Measurements from ENCODE around the gene SFTPA2.

SFTPA2 gene

DNA sequence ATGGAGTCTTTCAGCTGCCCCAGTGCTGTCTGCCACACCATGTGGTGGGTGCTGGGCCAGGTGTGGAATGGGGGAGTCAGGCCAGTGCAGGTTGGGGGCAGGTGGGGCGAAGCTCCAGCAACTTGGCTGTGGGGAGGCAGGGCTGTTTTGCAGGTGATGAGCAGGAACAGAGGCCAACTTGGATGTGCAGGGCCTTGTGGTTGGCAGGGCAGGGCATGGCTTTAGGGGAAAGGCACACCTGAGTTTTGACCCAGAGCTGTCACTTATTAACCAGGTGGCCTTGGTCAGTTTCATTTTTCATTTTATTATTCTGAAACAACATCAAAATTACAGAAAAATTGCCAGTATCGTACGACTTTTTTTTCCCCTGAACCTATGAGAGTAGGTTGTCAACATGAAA lies 1.1 kb upstream of the SFTPA2 start:
- TF ChIP-seq, protein P1, sequence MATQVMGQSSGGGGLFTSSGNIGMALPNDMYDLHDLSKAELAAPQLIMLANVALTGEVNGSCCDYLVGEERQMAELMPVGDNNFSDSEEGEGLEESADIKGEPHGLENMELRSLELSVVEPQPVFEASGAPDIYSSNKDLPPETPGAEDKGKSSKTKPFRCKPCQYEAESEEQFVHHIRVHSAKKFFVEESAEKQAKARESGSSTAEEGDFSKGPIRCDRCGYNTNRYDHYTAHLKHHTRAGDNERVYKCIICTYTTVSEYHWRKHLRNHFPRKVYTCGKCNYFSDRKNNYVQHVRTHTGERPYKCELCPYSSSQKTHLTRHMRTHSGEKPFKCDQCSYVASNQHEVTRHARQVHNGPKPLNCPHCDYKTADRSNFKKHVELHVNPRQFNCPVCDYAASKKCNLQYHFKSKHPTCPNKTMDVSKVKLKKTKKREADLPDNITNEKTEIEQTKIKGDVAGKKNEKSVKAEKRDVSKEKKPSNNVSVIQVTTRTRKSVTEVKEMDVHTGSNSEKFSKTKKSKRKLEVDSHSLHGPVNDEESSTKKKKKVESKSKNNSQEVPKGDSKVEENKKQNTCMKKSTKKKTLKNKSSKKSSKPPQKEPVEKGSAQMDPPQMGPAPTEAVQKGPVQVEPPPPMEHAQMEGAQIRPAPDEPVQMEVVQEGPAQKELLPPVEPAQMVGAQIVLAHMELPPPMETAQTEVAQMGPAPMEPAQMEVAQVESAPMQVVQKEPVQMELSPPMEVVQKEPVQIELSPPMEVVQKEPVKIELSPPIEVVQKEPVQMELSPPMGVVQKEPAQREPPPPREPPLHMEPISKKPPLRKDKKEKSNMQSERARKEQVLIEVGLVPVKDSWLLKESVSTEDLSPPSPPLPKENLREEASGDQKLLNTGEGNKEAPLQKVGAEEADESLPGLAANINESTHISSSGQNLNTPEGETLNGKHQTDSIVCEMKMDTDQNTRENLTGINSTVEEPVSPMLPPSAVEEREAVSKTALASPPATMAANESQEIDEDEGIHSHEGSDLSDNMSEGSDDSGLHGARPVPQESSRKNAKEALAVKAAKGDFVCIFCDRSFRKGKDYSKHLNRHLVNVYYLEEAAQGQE (IDR thresholded peaks at IDR 0.05; ENCODE audit: insufficient read depth in 1 of 2, low read depth in 2 of 2, low read length in 2 of 2): no peak
- no peak for TF ChIP-seq POLR2AphosphoS5 (IDR thresholded peaks at IDR 0.05; ENCODE audit: low read depth, low read length)
- no peak for TF ChIP-seq SIN3A (IDR thresholded peaks at IDR 0.05; ENCODE audit: borderline replicate concordance, insufficient read depth, low read length)
- TF ChIP-seq TAF1 (IDR thresholded peaks at IDR 0.05; ENCODE audit: borderline replicate concordance, insufficient read depth, low read length): no peak
- no peak for TF ChIP-seq FOXP2 (optimal IDR thresholded peaks at IDR 0.05; ENCODE audit: borderline replicate concordance, extremely low read depth, extremely low read length, insufficient read depth)

DNA sequence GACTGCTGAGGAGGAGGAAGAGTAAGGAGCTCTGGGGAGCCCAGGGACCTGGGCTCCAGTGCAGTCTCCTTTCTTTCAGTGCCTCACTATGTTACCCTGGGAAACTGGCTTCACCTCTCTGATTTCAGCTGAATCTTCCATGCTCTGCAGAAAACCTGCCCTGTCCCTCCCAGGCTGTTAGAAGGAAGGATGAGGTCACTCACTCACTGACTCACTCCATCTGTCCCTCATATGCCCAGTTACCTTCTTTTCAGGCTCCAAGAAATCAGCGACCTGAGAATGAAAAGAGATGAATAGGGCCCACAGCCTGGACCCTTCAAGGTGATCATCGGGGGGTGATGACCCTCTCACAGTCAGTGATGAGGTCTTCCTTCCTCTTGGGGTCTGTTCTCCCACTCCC lies 481 bp downstream of the SFTPA2 start:
- no peak for TF ChIP-seq POLR2AphosphoS5 (IDR thresholded peaks at IDR 0.05; ENCODE audit: low read depth, low read length)
- no peak for TF ChIP-seq TAF1 (IDR thresholded peaks at IDR 0.05; ENCODE audit: borderline replicate concordance, insufficient read depth, low read length)

DNA sequence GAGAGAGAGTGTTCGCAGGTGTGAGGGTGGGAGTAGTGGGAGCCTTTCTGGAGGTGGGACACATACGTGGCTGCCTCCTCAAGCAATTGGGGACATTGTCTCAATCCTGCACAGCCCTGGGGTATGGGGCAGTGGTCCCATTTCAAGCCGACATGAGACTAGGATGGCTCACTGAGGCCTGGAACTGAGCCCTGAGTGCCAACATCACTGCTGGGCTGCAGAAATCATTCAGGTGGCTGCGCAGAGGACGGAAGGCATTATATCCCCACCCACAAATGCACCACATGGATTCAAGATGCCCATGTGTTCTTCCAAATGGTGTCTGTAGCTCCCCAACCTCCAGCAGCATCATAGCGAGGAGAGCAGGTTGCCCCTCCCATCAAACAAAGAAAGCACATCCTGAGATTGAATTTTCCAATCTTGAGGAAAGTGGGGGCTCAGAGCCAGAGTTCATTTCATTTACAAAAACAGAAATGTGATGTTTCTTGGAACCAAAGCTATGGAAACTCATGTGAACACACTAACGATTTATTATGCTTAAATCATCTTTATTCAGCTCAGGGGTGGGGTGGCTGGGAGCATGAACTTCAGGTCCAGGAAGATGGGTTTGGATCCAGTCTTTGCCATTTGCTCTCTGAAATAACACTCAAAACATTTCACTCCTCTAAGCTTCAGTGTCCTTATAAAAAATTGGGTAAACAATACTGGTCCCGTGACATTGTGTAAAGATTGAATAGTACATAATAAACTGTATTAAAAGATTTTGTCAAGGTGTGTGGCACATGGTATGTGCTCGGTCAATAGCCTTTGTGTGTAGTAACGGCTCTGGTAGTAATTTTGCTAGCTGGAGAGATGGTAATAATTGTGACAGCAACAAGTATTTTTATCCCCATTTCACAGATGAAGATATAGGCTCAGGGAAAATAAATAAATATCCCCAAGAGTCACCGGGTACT lies 4.6 kb downstream of the SFTPA2 start:
- TF ChIP-seq TAF1 (IDR thresholded peaks at IDR 0.05; ENCODE audit: borderline replicate concordance, insufficient read depth, low read length) (no peak), FOXP2 (optimal IDR thresholded peaks at IDR 0.05; ENCODE audit: borderline replicate concordance, extremely low read depth, extremely low read length, insufficient read depth) (no peak), POLR2AphosphoS5 (IDR thresholded peaks at IDR 0.05; ENCODE audit: low read depth, low read length) (no peak), SIN3A (IDR thresholded peaks at IDR 0.05; ENCODE audit: borderline replicate concordance, insufficient read depth, low read length) (no peak)
- TF ChIP-seq, protein P1 (IDR thresholded peaks at IDR 0.05; ENCODE audit: insufficient read depth in 1 of 2, low read depth in 2 of 2, low read length in 2 of 2): no peak

DNA sequence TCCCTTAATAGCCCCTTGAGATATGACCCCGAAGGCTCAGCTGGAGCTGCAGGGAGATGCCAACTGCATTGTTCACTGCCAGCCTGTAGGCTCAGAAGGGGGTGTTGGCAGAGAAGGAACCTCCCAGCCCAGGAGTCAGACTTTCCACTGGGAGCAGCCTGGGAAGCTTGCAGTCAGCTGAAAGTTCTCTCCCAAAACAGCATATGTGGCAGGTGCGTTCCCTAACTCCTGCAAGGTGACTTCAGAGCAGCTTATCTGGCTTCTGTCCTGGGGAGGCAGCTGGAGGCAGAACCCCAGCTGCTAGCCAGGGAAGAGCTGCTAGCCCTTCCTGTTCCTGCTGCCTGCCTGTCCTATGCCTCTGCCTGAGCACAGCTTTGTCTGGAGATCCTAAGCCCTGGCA lies 8.1 kb downstream of the SFTPA2 start:
- TF ChIP-seq, protein P1 (IDR thresholded peaks at IDR 0.05; ENCODE audit: insufficient read depth in 1 of 2, low read depth in 2 of 2, low read length in 2 of 2): no peak
- no peak for TF ChIP-seq FOXP2 (optimal IDR thresholded peaks at IDR 0.05; ENCODE audit: borderline replicate concordance, extremely low read depth, extremely low read length, insufficient read depth)
- TF ChIP-seq TAF1 (IDR thresholded peaks at IDR 0.05; ENCODE audit: borderline replicate concordance, insufficient read depth, low read length): no peak
- no peak for TF ChIP-seq POLR2AphosphoS5 (IDR thresholded peaks at IDR 0.05; ENCODE audit: low read depth, low read length)
- no peak for TF ChIP-seq SIN3A (IDR thresholded peaks at IDR 0.05; ENCODE audit: borderline replicate concordance, insufficient read depth, low read length)

DNA sequence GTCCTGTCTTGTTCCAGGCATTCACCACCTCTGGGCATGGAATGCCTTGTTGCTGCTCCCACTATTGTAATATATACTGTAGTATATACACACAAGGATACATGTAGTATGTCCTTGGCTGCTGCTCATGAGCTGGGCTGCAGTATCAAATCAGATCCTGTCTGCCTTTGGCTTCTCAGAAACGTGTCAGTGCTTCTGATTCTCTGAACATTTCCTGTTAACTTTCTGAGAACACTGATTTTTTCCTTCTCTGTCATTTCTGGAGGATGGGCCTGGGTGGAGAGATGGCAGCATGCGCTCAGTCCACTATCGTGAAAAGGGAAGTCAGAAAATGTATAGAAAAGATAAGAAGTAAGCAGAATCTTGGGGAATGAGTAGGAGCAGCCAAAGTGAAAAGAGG lies 12.2 kb downstream of the SFTPA2 start:
- TF ChIP-seq TAF1 (IDR thresholded peaks at IDR 0.05; ENCODE audit: borderline replicate concordance, insufficient read depth, low read length) (no peak), SIN3A (IDR thresholded peaks at IDR 0.05; ENCODE audit: borderline replicate concordance, insufficient read depth, low read length) (no peak), FOXP2 (optimal IDR thresholded peaks at IDR 0.05; ENCODE audit: borderline replicate concordance, extremely low read depth, extremely low read length, insufficient read depth) (no peak), POLR2AphosphoS5 (IDR thresholded peaks at IDR 0.05; ENCODE audit: low read depth, low read length) (no peak)
- TF ChIP-seq, protein P1 (IDR thresholded peaks at IDR 0.05; ENCODE audit: insufficient read depth in 1 of 2, low read depth in 2 of 2, low read length in 2 of 2): no peak

Data from PFSK-1 (cell line).